Cerebellar nuclear complex (tissue), 1 donor: ENCODE data around the gene CIZ1.
A peak's percentile ranks its signal among the peaks of the same experiment; 100 is the strongest.

Experiments
- DNase-seq, 2 experiments: peaks; one replicate each; lab custom pipeline; 2025; lab: John Stamatoyannopoulos, UW

CIZ1 gene

GRCh38 chr9:128213746-128214497, 22.6 kb upstream of the CIZ1 start:
- DNase-seq = no peak

GRCh38 chr9:128211981-128212281, 20.6 kb upstream of the CIZ1 start:
- DNase-seq = no peak

GRCh38 chr9:128211186-128211980, 20.0 kb upstream of the CIZ1 start:
- DNase-seq = no peak

GRCh38 chr9:128208946-128209669, 17.7 kb upstream of the CIZ1 start:
- DNase-seq = no peak

GRCh38 chr9:128208386-128208785, 17.0 kb upstream of the CIZ1 start:
- DNase-seq = no peak

- no peak for DNase-seq
These were observed 15.8 kb upstream of the CIZ1 start for GRCh38 chr9:128206916-128207910.

- DNase-seq = no peak
These were observed 15.1 kb upstream of the CIZ1 start for GRCh38 chr9:128206484-128206883.

GRCh38 chr9:128205296-128205944, 14.0 kb upstream of the CIZ1 start:
- no peak for DNase-seq

- no peak for DNase-seq
These were observed 13.5 kb upstream of the CIZ1 start for GRCh38 chr9:128204858-128205257.

- no peak for DNase-seq
These were observed 12.6 kb upstream of the CIZ1 start for GRCh38 chr9:128203707-128204551.

- DNase-seq = no peak
These were observed 11.8 kb upstream of the CIZ1 start, which contains the start of gene DNM1 for GRCh38 chr9:128203024-128203706. DNM1 (plus strand) TSS chr9:128203379; CDS start chr9:128203471, 92 bp downstream.

- DNase-seq = no peak
These were observed 11.3 kb upstream of the CIZ1 start for GRCh38 chr9:128202648-128203023.

GRCh38 chr9:128201441-128202369, 10.3 kb upstream of the CIZ1 start:
- no peak for DNase-seq

GRCh38 chr9:128193469-128194096, 2.2 kb upstream of the CIZ1 start:
- DNase-seq = no peak

GRCh38 chr9:128192601-128193371, 1.4 kb upstream of the CIZ1 start:
- peak in 1 of 2 experiments; percentile 57 for DNase-seq

GRCh38 chr9:128190516-128191405, 611 bp downstream of the CIZ1 start:
- no peak for DNase-seq
